ENCODE results near the gene LAMA1. TPM values are rescaled to one million over a fixed set of nuclear protein-coding genes. Genes with fewer than 3 reads are reported as not detected.

Gene LAMA1
- total and polyA plus RNA-seq, 2 of the 8 experiments (the other 6 are each of a cell fraction or from before 2014, with no cell fraction given) = 30.4 to 48.7 TPM

DNA sequence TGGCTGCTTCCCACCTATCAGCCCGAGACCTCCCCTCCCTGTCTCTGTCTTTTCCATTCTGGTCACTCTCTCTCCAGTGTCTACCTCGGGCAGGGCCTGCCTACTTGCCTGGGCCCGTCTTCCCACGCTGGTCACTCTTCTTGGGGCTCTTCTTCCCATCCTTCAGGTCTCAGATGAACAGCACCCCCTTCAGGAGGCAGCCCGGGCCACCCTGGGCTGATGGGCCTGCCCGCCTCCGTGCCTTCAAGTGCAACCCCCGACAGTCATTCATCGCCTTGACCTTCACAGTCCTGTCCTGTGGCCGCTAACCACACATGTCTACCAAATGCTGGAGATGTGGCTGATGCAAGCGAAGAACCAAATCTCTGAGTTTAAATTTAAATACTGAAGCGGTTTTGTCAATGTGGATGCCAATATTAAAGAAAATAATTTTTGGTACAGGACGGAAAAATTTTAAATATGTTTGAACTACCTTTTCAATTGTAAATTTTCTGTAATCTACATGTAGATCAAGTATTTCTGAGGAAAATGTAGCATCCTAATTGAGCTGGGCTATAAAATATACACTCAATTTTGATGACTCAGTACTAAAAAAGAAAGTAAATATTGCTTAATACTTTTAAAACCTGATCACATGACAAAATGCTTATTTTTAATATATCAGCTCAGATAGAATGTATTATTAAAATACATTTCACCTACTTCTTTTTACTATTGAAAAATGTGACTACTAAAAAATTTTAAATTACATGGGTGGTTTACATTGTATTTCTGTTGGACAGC, 96.4 kb downstream of the LAMA1 start:
- Histone ChIP-seq H4K20me1 (replicated peaks in 1 of 2; ENCODE audit: control insufficient read depth in 1 of 2, insufficient read depth in 2 of 2, low read length in 2 of 2) (peaks cover 0 to 2% of the 10 kb centered on the region in 2 experiments), H3K23ac (ENCODE audit: insufficient read length) (no peak overlapping the region), H3K4me2 (ENCODE audit: insufficient read depth in 1 of 2, low read depth in 2 of 2, low read length in 2 of 2) (no peak overlapping the region), H4K5ac (ENCODE audit: insufficient read length, low read depth, low read length) (no peak overlapping the region), H3K18ac (ENCODE audit: extremely low read depth, low read length) (no peak overlapping the region), H3K27ac (ENCODE audit: low read depth, low read length) (no peak overlapping the region), H2BK5ac (ENCODE audit: low read depth, low read length) (no peak overlapping the region; the same call in 1 of the 2 replicates), H2AK5ac (ENCODE audit: low read depth, low read length) (no peak overlapping the region), H3K56ac (replicated peaks; ENCODE audit: insufficient read length, low read depth, low read length) (no peak overlapping the region), H4K91ac (replicated peaks; ENCODE audit: insufficient read length, low read length) (no peak overlapping the region), H3K14ac (ENCODE audit: insufficient read length) (no peak overlapping the region), H2AFZ (ENCODE audit: low read length) (no peak overlapping the region), H3K36me3 (ENCODE audit: control insufficient read depth in 2 of 4, insufficient read depth in 4 of 4, low read length in 3 of 4) (peaks cover 0 to 26% (median 6%) of the 10 kb centered on the region in 4 experiments; a peak in 6 of 8 replicates), H3K4me1 (replicated peaks in 1 of 4; ENCODE audit: control insufficient read depth in 3 of 4, insufficient read depth in 4 of 4, low read length in 3 of 4) (no peaks in the 10 kb centered on the region), H3K4me3 (ENCODE audit: extremely low read depth in 1 of 4, insufficient read depth in 2 of 4, low read depth in 3 of 4, low read length in 4 of 4) (no peak overlapping the region), H3K79me1 (ENCODE audit: low read depth, low read length) (no peaks in the 10 kb centered on the region), H3K79me2 (ENCODE audit: control insufficient read depth in 1 of 2, insufficient read depth in 2 of 2, low read length in 2 of 2) (no peaks in the 10 kb centered on the region), H2BK15ac (ENCODE audit: low read length) (no peak overlapping the region), H3K4ac (replicated peaks; ENCODE audit: insufficient read length, low read depth, low read length) (no peak overlapping the region), H3K23me2 (ENCODE audit: low read depth, low read length) (no peaks in the 10 kb centered on the region; the same call in 1 of the 2 replicates), H2BK12ac (ENCODE audit: low read depth, low read length) (no peak overlapping the region), H2BK20ac (ENCODE audit: low read length) (no peak overlapping the region), H3K27me3 (replicated peaks in 1 of 4; ENCODE audit: control insufficient read depth in 3 of 4, extremely low read depth in 1 of 4, insufficient read depth in 3 of 4, low read length in 3 of 4) (no peaks in the 10 kb centered on the region), H4K8ac (ENCODE audit: extremely low read depth, insufficient read depth, low read length) (no peak overlapping the region), H3K9ac (replicated peaks in 1 of 4; ENCODE audit: extremely low read depth in 1 of 4, low read depth in 3 of 4, low read length in 3 of 4) (no peak overlapping the region), H3K9me3 (ENCODE audit: insufficient read depth in 2 of 2, low read depth in 1 of 2, low read length in 1 of 2) (no peaks in the 10 kb centered on the region), H2BK120ac (replicated peaks; ENCODE audit: low read depth, low read length) (no peak overlapping the region)
- FAIRE-seq (no peak), DNase-seq (ENCODE audit: low read depth in 1 of 2, low spot score in 2 of 2) (no peak)
- ChIA-PET POLR2A (ENCODE audit: partially characterized antibody) (no interaction called here), CTCF (ENCODE audit: partially characterized antibody) (interaction anchor here (0.8 to 2.3 kb wide), 7 partner anchors 18 to 156 kb away, joined by 3 to 20 read pairs (median 4); no protein-coding TSS in a partner anchor)
- TF ChIP-seq BACH1 (IDR thresholded peaks at IDR 0.05; ENCODE audit: low read length) (no peak), RAD21 (IDR thresholded peaks at IDR 0.05 in 1 of 2, conservative IDR thresholded peaks at IDR 0.05 in 1 of 2; ENCODE audit: low read depth in 2 of 2, low read length in 2 of 2) (peak in 1 of 2 experiments; percentile 23; a peak in 1 of 4 replicates), CTCF (IDR thresholded peaks at IDR 0.05; ENCODE audit: control extremely low read depth in 1 of 3, insufficient read depth in 1 of 3, low read depth in 1 of 3, low read length in 3 of 3) (peak; percentile 25 to 50 (median 49); a peak in 3 of 4 replicates), TBP (IDR thresholded peaks at IDR 0.05; ENCODE audit: low read depth, low read length) (no peak)
- WGBS, 2 experiments (ENCODE audit: extremely low coverage in 1 of 2, insufficient coverage in 1 of 2, insufficient read length in 1 of 2, insufficient replicate concordance in 2 of 2, low coverage in 1 of 2, low lambda C conversion rate in 2 of 2, missing lambda C conversion rate in 1 of 2) = 88% methylated on average over 11 of the region's 13 CpGs; no CpG with 5 or more reads in 1 of the 2 experiments

Measured in H1 (cell line).